Heart left ventricle (tissue), 13 donors: Measurements from ENCODE around the gene CCL7.

Source experiments
- POLR2A ChIP-seq, 2 donors: fragments of 450-650 bp; IDR thresholded peaks; one replicate each; pipeline ENCODE4 v1.6.1; 2017; ENCODE audit warnings: antibody characterized with exemption in 2 of 2, mild to moderate bottlenecking in 2 of 2, moderate library complexity in 2 of 2
- TF ChIP-seq, protein P1 (sequence below), 12 donors: fragments of 200-600 bp; sonication (generic) in 4 of 12; IDR thresholded peaks; one replicate each; pipeline versions ENCODE4 v1.5.0 to v1.8.0; 2018 to 2022; ENCODE audit warnings: antibody characterized with exemption in 12 of 12, mild to moderate bottlenecking in 5 of 12
- donor health status: ischemic (EF 13 %, LVEDD 7.1; RV severe dilation, severe dysfunction).
- donor health status: DM: no; HTN: yes; CAD: no.
- donor health status: DM: no; HTN: no; CAD: no.
- donor health status: ischemic (EF 25% LVEDD 6.9; RV normal size, moderate dysfunction).
- donor health status: ischemic (EF 25% LVEDD 5.7; RV mildly dilated, moderate dysfunction).
- donor health status: ischemic (EF 35%, LVEDD 5.7; RV mildly dilated, moderate dysfunction).
- donor health status: nonischemic (EF 11% LVEDD 7.7; RV severe dilation, severe dysfunction).
- donor health status: DM: yes; HTN: yes; CAD: no.
- donor health status: PGD.
- donor health status: ischemic (EF 29% LVEDD 5.4; RV normal size, mild dysfunction).
- donor health status: nonischemic (EF 23%, LVEDD 6.1; RV moderate dilation, normal function).

DNA sequence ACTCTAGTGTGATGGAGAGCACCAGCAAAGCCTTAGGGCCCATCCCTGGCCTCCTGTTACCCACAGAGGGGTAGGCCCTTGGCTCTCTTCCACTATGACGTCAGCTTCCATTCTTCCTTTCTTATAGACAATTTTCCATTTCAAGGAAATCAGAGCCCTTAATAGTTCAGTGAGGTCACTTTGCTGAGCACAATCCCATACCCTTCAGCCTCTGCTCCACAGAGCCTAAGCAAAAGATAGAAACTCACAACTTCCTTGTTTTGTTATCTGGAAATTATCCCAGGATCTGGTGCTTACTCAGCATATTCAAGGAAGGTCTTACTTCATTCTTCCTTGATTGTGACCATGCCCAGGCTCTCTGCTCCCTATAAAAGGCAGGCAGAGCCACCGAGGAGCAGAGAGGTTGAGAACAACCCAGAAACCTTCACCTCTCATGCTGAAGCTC, 49.0 kb downstream of the CCL7 start, which contains the start of gene CCL8:
- TF ChIP-seq, protein P1, sequence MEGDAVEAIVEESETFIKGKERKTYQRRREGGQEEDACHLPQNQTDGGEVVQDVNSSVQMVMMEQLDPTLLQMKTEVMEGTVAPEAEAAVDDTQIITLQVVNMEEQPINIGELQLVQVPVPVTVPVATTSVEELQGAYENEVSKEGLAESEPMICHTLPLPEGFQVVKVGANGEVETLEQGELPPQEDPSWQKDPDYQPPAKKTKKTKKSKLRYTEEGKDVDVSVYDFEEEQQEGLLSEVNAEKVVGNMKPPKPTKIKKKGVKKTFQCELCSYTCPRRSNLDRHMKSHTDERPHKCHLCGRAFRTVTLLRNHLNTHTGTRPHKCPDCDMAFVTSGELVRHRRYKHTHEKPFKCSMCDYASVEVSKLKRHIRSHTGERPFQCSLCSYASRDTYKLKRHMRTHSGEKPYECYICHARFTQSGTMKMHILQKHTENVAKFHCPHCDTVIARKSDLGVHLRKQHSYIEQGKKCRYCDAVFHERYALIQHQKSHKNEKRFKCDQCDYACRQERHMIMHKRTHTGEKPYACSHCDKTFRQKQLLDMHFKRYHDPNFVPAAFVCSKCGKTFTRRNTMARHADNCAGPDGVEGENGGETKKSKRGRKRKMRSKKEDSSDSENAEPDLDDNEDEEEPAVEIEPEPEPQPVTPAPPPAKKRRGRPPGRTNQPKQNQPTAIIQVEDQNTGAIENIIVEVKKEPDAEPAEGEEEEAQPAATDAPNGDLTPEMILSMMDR (IDR thresholded peaks at IDR 0.05) = no peak
- TF ChIP-seq POLR2A (IDR thresholded peaks at IDR 0.05) = no peak
